Natural killer cell (primary cell): ENCODE data around the gene NPHP4. TPM values are rescaled to one million over a fixed set of nuclear protein-coding genes. Genes with fewer than 3 reads are reported as not detected.

Experiments
- ATAC-seq, 3 donors: fragments of 150-1000 bp in 2 of 3; fragments of 200-7000 bp in 1 of 3; cut with Tn5 transposase; 1 replicate in 1 of 3; 2 replicates in 2 of 3; pipeline ENCODE4 v1.10.0; 2021; ENCODE audit warnings: mild to moderate bottlenecking in 2 of 3, moderate library complexity in 2 of 3
- DNase-seq, 2 donors: peaks; one replicate each; pipeline versions ENCODE4 v3.0.0 to v3.0.0-alpha.2; 2013 to 2021; ENCODE audit warnings: mixed read lengths in 1 of 2
- H3K27ac ChIP-seq: one replicate; pipeline ENCODE4 v1.5.1; 2013; ENCODE audit warnings: mild to moderate bottlenecking, low read length
- H3K27me3 ChIP-seq: one replicate; pipeline ENCODE4 v1.6.1; 2013; ENCODE audit warnings: low read length; ENCODE audit not compliant: control insufficient read depth, insufficient read depth
- H3K36me3 ChIP-seq: one replicate; pipeline ENCODE4 v1.6.1; 2013; ENCODE audit warnings: low read length; ENCODE audit not compliant: control insufficient read depth, insufficient read depth
- H3K4me1 ChIP-seq: one replicate; pipeline ENCODE4 v1.6.1; 2013; ENCODE audit warnings: low read length; ENCODE audit not compliant: control insufficient read depth, insufficient read depth
- H3K4me3 ChIP-seq: one replicate; pipeline ENCODE4 v1.5.1; 2013; ENCODE audit warnings: low read length
- H3K9me3 ChIP-seq: one replicate; pipeline ENCODE4 v1.6.1; 2013; ENCODE audit warnings: low read length; ENCODE audit not compliant: control insufficient read depth, insufficient read depth
- H3K27ac Mint-ChIP-seq, 2 donors: one replicate each; pipeline ENCODE4 v1.8.0; 2022; ENCODE audit warnings: mild to moderate bottlenecking in 2 of 2, mixed read lengths in 2 of 2, moderate library complexity in 1 of 2
- H3K27me3 Mint-ChIP-seq, 2 donors: one replicate each; pipeline ENCODE4 v1.8.0; 2022; ENCODE audit warnings: low read depth in 2 of 2, mixed read lengths in 2 of 2
- H3K36me3 Mint-ChIP-seq: one replicate; pipeline ENCODE4 v1.8.0; 2022; ENCODE audit warnings: mixed read lengths
- H3K4me1 Mint-ChIP-seq, 2 donors: one replicate each; pipeline ENCODE4 v1.8.0; 2022; ENCODE audit warnings: mixed read lengths in 2 of 2
- H3K4me3 Mint-ChIP-seq: one replicate; pipeline ENCODE4 v1.8.0; 2022; ENCODE audit warnings: mild to moderate bottlenecking, moderate library complexity, mixed read lengths
- H3K9me3 Mint-ChIP-seq, 2 donors: one replicate each; pipeline ENCODE4 v1.8.0; 2022; ENCODE audit warnings: mixed read lengths in 2 of 2
- CTCF ChIP-seq: fragments of 200-600 bp; IDR thresholded peaks from one replicate; pipeline ENCODE4 v1.8.0; 2022; ENCODE audit warnings: antibody characterized with exemption
- WGBS: methylation state at CpG from one replicate; pipeline ENCODE4 v1.1.7; 2013; ENCODE audit warnings: missing lambda C conversion rate; ENCODE audit not compliant: insufficient coverage; 5-methylcytosine and 5-hydroxymethylcytosine counted together
- intact Hi-C: fragments of 100-400 bp; cut with micrococcal nuclease; formaldehyde crosslinking; loops from one replicate; pipeline ENCODE4 v1.14.2; 2022
- total RNA-seq, 4 donors: library from RNA; stranded (reverse); fragments of 120-200 nt in 1 of 4; gene quantifications; one replicate each; pipeline versions ENCODE4 v1.2.3 to v1.2.4, GENCODE V29; 2013 to 2022

The NPHP4 gene
- total RNA-seq, 3 donors from 2014 or later (not counting 1 experiment from before 2014, with no cell fraction given) = 6.3 to 14.7 (median 10.1) TPM

- no peaks in the 10 kb centered on the region for H3K9me3 ChIP-seq
These were observed 29.7 kb downstream of the NPHP4 start for GRCh38 chr1:5962265-5963105.

GRCh38 chr1:5961601-5962000 is 30.6 kb downstream of the NPHP4 start:
- 98% methylated on average over 11 of the region's 11 CpGs for WGBS
- no peaks in the 10 kb centered on the region for H3K27me3 ChIP-seq
- H3K27ac ChIP-seq = no peak overlapping the region
- ATAC-seq = no peak
- H3K4me3 ChIP-seq = no peak overlapping the region
- intact Hi-C loops = no loop called here
- H3K36me3 Mint-ChIP-seq = peaks cover 10% of the 10 kb centered on the region
- DNase-seq = no peak
- no peaks in the 10 kb centered on the region for H3K4me1 ChIP-seq
- H3K9me3 ChIP-seq = no peaks in the 10 kb centered on the region
- no peaks in the 10 kb centered on the region for H3K4me1 Mint-ChIP-seq
- H3K36me3 ChIP-seq = no peaks in the 10 kb centered on the region
- H3K4me3 Mint-ChIP-seq = no peak overlapping the region
- H3K27ac Mint-ChIP-seq = no peak overlapping the region
- H3K9me3 Mint-ChIP-seq = no peaks in the 10 kb centered on the region
- TF ChIP-seq CTCF = no peak
- no peaks in the 10 kb centered on the region for H3K27me3 Mint-ChIP-seq

More at GRCh38 chr1:5962265-5963105, 29.7 kb downstream of the NPHP4 start:
- H3K27ac ChIP-seq = no peak overlapping the region
- H3K27me3 ChIP-seq = no peaks in the 10 kb centered on the region
- no peak for ATAC-seq
- no peak overlapping the region for H3K27ac Mint-ChIP-seq
- H3K4me1 Mint-ChIP-seq = no peaks in the 10 kb centered on the region
- H3K4me1 ChIP-seq = no peaks in the 10 kb centered on the region
- no peak for DNase-seq
- H3K4me3 Mint-ChIP-seq = no peak overlapping the region
- H3K36me3 ChIP-seq = no peaks in the 10 kb centered on the region
- no peaks in the 10 kb centered on the region for H3K9me3 Mint-ChIP-seq
- intact Hi-C loops = no loop called here
- H3K27me3 Mint-ChIP-seq = no peaks in the 10 kb centered on the region
- WGBS = 92% methylated on average over 24 of the region's 24 CpGs
- H3K4me3 ChIP-seq = no peak overlapping the region
- peaks cover 10% of the 10 kb centered on the region for H3K36me3 Mint-ChIP-seq
- no peak for TF ChIP-seq CTCF

- Mint-ChIP-seq H3K9me3 (no peaks in the 10 kb centered on the region), H3K27ac (no peak overlapping the region), H3K27me3 (no peaks in the 10 kb centered on the region), H3K4me1 (peaks cover 0 to 3% of the 10 kb centered on the region in 2 donors), H3K4me3 (no peak overlapping the region), H3K36me3 (peaks cover 10% of the 10 kb centered on the region)
- TF ChIP-seq CTCF = no peak
- H3K36me3 ChIP-seq = no peaks in the 10 kb centered on the region
- intact Hi-C loops = no loop called here
- H3K9me3 ChIP-seq = no peaks in the 10 kb centered on the region
- H3K27ac ChIP-seq = no peak overlapping the region
- H3K4me1 ChIP-seq = no peaks in the 10 kb centered on the region
- WGBS = 96% methylated on average over 7 of the region's 7 CpGs
- no peak overlapping the region for H3K4me3 ChIP-seq
- H3K27me3 ChIP-seq = no peaks in the 10 kb centered on the region
- ATAC-seq (no peak), DNase-seq (no peak)
These were observed 31.9 kb downstream of the NPHP4 start for GRCh38 chr1:5960336-5960735.
